ENCODE measurements around the gene BLMH.
A peak's percentile ranks its signal among the peaks of the same experiment; 100 is the strongest.

BLMH gene

GRCh38 chr17:30291543-30292285 is at the start of gene BLMH:
Gene BLMH (minus strand): TSS chr17:30291944. CDS start chr17:30291819, 125 bp downstream.
- DNase-seq: peak; percentile 78

- no peak for DNase-seq
Observed at GRCh38 chr17:30340801-30341356, 49.1 kb upstream of the BLMH start.

GRCh38 chr17:30339086-30339485 is 47.3 kb upstream of the BLMH start:
- DNase-seq: no peak

- no peak for DNase-seq
Observed at GRCh38 chr17:30337393-30337999, 45.8 kb upstream of the BLMH start.

- peak; percentile 96 for DNase-seq
Observed at GRCh38 chr17:30336369-30337171, 44.8 kb upstream of the BLMH start.

GRCh38 chr17:30334421-30334820 is 42.7 kb upstream of the BLMH start:
- no peak for DNase-seq

GRCh38 chr17:30333503-30334360 is 42.0 kb upstream of the BLMH start, which contains the start of gene TMIGD1:
Gene TMIGD1 (minus strand): TSS chr17:30334057. CDS start chr17:30332133, 1,924 bp downstream.
- DNase-seq: no peak

- no peak for DNase-seq
Observed at GRCh38 chr17:30332057-30332542, 40.4 kb upstream of the BLMH start.

- DNase-seq: no peak
Observed at GRCh38 chr17:30326809-30327208, 35.1 kb upstream of the BLMH start.

- DNase-seq: no peak
Observed at GRCh38 chr17:30324723-30325122, 33.0 kb upstream of the BLMH start.

GRCh38 chr17:30323895-30324319 is 32.2 kb upstream of the BLMH start:
- DNase-seq: no peak

GRCh38 chr17:30323262-30323894 is 31.6 kb upstream of the BLMH start:
- DNase-seq: peak; percentile 33

GRCh38 chr17:30321314-30321713 is 29.6 kb upstream of the BLMH start:
- DNase-seq: no peak

GRCh38 chr17:30318155-30318554 is 26.4 kb upstream of the BLMH start:
- DNase-seq: no peak

GRCh38 chr17:30316736-30317135 is 25.0 kb upstream of the BLMH start:
- no peak for DNase-seq

- no peak for DNase-seq
Observed at GRCh38 chr17:30315106-30315505, 23.4 kb upstream of the BLMH start.

GRCh38 chr17:30314474-30314873 is 22.7 kb upstream of the BLMH start:
- DNase-seq: no peak

- no peak for DNase-seq
Observed at GRCh38 chr17:30312226-30312625, 20.5 kb upstream of the BLMH start.

GRCh38 chr17:30310562-30310961 is 18.8 kb upstream of the BLMH start:
- no peak for DNase-seq

- no peak for DNase-seq
Observed at GRCh38 chr17:30309591-30309990, 17.8 kb upstream of the BLMH start.

GRCh38 chr17:30308406-30308805 is 16.7 kb upstream of the BLMH start:
- no peak for DNase-seq

GRCh38 chr17:30304778-30305177 is 13.0 kb upstream of the BLMH start:
- no peak for DNase-seq

Measured in NCI-H1694 treated with DMSO at 0.1 percent for 48 hours (cell line).